ENCODE measurements around the gene CEP112.

CEP112 gene

DNA sequence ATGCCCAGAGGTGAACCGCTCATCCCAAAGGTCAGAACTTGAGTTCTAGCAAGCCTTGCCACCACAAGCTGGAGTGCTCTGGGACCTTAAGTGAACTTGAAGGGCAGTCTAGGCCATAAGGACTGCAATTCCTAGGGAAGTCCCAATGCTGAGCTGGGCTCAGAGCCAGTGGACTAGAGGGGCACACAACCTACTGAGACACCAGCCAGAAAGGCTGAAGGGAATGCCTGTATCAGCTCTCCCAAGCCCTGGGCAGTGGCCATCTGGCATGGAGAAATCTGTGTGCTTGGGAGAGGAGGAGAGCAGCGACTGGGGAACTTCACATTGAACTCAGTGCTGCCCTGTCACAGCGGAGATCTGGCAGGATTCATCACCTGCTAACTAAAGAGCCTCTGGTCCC is 201.3 kb downstream of the CEP112 start:
- DNase-seq (ENCODE audit: low read depth in 3 of 3): no peak

DNA sequence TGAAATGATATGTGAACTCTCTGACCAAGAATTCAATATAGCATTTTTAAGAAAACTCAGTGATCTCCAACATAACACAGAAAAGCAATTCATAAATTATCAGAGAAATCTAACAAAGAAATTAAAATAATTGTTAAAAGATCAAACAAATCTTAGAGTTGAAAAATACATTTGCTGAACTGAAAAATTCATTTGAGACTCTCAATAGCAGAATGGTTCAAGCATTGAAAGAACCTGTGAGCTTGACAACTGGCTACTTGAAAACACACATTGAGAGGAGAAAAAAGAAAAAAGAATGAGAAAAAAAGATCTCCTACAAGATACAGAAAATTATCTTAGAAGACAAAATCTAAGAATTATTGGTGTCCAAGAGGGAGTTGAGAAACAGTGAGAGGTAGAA is 203.5 kb downstream of the CEP112 start:
- DNase-seq (ENCODE audit: low read depth in 3 of 3): no peak

DNA sequence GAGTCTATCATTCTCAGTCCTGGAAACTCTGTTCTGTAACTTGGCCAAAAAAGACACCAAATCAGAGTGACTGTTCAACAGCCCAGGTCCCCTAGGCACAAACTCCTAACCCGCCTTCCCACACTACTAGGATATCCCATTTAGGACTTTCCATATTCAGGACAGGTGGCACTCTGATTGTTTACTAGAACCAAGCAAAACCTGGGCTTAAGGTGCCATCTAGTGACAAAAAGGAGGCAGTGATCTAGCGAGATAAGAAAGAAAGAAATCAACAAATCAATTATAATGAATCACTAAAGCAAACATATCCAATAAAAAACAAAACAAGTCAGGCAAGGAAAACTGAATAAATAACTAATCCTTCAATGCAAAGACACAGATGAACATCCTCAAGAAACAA is 203.9 kb downstream of the CEP112 start:
- no peak for DNase-seq (ENCODE audit: low read depth in 3 of 3)

DNA sequence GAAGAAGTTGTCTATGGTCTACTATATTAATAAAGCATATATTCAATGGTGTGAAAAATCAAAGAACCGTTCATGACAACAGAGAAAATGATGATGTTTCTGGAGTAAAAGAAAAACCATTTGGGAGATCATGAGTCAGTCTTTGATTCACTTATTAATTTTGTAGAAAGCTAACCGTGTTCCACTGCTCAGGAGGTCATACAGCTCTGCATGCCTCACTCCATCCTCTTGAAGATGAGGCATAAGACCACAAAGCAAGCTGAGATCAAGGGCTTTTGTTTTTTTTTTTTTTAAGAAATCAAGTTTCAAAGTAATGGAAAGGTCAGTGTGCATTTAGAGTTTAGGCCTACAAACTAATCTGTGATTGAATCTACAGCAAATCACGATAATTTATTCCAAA is 206.4 kb downstream of the CEP112 start:
- DNase-seq (ENCODE audit: low read depth in 3 of 3): no peak

DNA sequence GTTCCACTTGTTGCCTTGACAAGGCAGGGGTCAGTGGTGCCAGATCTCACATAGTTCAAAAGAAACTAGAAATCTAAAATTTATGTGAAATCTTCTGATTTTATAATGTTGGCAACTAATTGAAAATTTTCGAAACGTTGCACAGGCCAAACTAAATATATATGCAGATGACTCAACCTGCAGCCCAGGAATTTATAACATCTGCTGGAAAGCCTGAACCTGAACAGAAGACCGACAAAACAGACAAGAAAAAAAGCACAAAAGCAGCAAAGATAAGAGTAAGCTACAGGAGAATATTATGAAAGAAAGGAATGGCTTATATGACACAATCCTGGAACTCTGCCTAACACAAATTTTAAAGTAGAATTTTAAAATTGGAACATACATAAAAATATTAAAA is 207.6 kb downstream of the CEP112 start:
- DNase-seq (ENCODE audit: low read depth in 3 of 3): no peak

DNA sequence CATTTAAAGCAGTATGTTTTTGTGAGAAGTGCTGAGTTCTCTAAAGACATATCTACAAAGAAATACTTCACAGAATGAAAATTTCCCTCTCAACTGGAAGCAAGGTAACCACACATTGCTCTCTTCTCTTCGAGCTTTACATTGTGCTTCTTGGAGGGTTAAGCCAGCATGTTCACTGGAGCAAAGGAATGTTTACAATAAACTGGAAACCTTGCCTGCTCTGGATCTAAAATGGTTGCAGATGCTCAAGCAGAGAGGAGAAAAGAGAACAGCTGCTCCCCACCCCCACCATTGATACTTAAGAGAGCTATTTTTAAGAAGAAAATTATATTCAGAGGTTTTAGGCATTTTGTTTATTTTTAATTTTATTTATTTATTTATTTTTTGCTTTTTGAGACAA is 213.1 kb downstream of the CEP112 start:
- no peak for DNase-seq (ENCODE audit: low read depth in 3 of 3)

DNA sequence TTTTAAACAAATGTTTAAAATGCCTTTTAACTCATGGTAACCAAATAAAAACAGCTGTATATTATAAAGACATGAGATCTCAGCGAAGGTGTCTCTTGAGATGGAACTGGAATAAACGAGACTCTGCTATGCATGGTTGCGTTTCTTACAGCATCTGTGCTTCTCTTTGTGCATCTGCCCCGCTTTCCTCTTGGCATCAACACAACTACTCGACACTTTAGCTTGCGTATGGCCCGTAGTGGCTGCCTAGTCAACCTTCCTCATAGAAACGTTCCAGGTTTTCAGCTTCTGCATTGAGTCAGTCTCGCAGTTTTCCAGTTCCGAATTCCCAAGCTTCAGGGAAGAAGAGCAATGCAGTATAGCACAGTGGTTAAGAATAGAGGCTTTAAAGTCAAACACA is 214.9 kb downstream of the CEP112 start:
- no peak for DNase-seq (ENCODE audit: low read depth in 3 of 3)

DNA sequence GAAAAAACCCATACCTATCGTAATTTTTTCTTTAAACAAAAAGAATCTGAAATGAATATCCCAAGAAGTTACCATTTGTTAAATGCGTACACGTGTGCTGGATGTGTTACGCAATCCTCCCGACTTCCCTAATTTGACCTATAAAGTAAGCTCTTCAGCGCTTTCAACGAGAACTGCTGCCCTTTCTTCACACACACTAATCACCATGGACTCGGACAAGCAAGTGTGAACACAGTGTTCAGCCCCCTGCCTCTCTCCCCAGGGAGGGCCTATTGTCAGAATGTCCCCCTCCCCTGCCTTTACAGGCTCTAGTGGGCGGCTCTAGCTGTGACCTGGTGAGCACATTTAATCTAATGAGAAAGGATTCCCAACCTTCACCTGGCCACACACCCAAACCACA is 216.1 kb downstream of the CEP112 start:
- DNase-seq (ENCODE audit: low read depth in 3 of 3): no peak

DNA sequence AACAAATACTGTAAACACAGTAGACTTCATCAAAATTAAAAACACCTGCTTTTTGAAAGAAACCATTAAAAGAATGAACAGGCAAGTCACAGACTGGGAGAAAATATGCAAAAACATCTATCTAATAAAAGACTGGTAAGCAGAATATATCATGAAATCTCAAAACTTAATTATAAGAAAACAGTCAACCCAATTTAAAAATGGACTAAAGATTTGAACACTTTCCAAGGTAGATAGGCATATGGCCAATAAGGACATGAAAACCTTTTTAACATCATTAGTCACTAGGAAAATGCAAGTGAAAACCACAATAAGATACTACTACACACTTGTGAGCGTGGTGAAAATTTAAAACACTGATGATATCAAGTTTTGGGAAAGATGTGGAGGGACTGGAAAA is 218.7 kb downstream of the CEP112 start:
- DNase-seq (ENCODE audit: low read depth in 3 of 3): no peak

DNA sequence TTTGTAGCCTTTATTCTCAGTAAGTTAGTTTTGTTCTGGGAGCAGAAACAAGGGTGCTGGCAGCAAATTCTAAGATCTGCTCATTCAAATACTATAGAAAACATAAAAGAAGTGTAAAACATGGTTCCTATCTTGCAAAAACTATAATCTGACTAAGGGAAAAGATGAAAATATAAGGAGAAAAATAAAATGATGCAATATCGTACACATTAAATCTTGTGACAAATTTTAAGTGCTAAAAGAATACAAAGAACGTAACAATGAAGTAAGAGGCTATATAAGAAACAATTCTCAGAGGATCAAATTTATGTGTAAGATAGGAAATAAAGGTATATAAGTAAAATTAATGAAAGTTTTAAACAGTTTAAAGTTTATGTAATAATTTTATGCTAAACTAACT is 224.6 kb downstream of the CEP112 start:
- DNase-seq (ENCODE audit: low read depth in 3 of 3): no peak

DNA sequence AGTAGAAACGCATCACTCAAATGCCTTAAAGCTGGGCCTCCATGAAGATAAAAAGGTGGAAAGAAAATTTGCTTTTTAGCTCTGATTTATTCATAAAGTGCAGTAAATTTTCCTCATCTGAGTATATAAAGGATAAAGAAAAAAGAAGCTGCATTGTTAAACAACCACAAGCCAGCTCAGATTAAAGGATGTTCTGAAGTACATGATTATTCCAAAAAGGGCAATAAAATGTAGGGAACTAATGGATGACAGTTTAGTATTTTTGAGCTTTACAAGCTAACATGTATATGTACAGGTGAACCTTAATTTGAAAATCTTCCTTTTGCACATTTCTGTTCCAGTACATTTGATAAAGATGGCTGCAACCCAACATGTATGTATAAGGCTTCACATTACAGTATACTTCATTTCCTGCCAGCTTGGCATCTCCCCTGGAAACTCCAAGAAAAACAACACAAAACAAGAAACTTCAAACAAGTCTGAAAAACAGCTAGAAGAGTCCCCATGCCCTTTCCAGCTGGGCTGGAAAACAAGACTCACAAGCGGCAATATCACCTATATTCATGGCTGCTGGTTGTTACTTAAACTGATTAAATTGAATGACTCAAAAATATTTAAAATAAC is 225.7 kb downstream of the CEP112 start:
- DNase-seq (ENCODE audit: low read depth in 3 of 3): no peak

DNA sequence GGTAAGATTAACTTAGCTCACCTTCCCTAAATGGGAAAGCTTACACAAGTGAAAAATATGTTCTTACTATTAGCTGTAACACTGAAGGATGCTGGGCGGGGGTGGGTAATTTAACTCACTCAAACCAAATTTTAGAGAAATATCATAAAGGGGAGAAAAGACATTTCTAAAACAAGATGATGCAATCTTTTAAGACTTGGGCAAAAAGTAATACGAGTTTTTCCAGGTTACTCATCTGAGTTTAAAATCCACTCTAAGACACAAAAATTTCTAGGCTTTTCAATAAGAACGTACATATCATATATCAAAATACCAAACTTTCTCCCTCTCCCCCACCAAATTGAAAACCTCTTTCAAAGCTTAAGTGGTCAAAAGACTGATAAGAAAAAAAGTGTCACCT is 228.8 kb downstream of the CEP112 start:
- DNase-seq (ENCODE audit: low read depth in 3 of 3): no peak

DNA sequence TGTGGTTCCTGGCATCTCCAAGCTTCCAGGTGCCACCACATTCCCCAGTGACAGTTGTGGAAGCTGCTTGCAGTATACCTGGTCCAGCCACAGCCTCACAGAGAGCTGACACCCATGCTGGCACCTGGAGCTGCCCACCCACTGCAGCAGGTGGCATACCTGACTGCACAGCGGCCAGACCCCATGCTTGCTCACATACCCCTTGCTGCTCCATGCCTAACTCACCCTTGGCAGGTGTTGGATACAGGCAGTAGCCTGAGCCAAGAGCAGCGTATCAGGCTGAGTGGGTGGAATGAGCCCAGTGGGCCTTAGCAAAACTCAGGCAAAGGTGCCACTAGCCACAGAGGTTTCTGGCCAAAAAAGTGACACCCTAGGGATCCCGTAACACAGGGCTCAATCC is 232.3 kb downstream of the CEP112 start:
- no peak for DNase-seq (ENCODE audit: low read depth in 3 of 3)

DNA sequence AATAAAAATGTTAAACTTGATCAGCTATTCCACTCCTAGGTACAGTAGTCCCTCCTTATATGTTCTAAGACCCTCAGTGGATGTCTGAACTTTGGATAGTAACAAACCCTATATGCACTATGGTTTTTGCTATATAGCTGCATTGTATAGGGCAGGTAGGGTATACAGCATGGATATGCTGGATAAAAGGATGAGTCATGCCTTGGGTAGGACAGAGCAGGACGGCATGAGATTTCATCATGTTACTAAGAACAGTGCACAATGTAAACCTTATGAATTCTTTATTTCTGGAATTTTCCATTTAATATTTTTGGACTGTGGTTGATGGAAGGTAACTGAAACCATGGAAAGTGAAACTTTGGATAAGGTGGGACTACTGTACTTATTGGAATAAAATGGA is 235.1 kb downstream of the CEP112 start:
- no peak for DNase-seq (ENCODE audit: low read depth in 3 of 3)

DNA sequence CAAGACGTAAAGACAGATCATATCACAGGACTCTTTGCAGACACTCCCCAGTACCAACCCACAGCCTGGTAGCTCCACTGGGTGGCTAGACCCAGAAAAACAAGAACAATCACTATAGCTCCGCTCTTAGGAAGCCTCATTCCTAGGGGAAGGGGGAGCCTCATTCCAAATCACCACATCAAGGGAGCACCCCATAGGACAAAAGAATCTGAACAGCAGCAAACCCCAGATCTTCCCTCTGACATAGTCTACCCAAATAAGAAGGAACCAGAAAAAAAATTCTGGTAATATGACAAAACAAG is 237.8 kb downstream of the CEP112 start:
- DNase-seq (ENCODE audit: low read depth in 3 of 3): no peak

DNA sequence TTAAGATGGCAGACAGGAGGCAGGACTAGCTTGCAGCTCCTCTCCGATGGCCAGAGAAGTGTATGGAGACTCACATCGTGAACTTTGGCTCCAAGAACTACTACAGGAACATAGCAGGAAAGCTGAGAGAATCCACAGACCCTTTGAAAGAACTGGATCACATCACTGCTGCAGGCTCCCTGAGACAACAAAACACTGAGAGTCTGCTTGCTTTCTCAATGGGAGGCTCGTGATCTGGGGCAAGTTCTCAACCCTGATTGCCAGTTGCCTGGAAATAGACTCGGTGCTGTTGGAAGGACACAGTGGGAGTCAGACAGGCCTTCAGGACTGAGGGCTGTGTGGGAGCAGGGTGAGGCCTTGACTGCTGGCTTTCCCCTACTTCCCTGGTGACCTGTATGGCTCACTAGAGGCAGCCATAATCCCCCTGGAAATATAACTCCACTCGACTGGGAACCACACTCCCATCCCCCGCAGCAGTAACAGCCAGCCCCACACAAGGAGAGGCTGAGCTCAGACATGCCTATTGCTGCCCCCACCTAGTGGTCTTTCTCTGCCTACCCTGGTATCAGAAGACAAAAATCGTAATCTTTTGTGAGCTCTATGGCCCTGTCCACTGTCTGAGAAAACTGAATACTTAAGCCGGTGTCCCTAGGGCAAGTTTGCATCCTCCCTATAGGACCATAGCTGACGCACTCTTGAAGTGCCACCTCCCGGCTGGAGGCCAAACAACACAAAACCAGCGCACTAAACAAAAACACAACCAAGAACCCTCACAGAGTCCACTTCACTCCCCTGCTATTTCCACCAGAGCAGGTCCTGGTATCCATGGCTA is 238.4 kb downstream of the CEP112 start:
- DNase-seq (ENCODE audit: low read depth in 3 of 3): no peak

DNA sequence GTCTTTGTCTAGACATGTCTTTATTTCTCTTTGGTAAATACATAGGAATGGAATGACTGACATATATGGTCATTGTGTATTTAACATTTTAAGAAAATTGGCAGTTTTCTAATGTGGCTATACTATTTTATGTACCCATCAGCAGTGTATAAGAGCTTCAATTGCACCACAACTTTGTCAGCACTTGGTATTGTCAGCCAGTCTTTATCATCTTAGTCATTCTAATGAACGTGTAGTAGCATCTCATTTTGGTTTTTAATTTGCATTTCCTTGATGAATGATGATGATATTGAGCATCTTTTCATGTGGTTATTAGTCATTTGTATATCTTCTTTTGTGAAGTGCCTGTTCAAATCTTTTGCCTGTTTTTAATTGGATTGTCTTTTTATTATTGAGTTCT is 239.3 kb downstream of the CEP112 start:
- no peak for DNase-seq (ENCODE audit: low read depth in 3 of 3)

DNA sequence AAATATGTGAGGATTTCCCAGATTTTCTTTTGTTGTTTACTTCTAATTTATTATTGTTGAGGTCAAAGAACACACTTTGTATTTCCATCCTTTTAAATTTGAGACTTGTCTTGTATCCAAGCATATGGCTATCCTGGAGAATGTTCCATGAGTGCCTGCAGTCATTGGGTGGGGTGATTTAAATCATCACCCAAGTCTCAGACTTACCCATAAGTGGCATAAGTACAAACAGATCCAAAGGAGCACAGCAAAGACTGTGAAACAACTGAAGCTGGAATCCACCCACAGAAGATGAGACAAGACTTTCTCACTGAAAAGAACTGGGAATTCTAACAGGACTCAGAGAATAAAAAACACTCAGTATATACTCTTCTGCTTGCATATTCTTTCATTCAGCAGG is 239.9 kb downstream of the CEP112 start:
- DNase-seq (ENCODE audit: low read depth in 3 of 3): no peak

DNA sequence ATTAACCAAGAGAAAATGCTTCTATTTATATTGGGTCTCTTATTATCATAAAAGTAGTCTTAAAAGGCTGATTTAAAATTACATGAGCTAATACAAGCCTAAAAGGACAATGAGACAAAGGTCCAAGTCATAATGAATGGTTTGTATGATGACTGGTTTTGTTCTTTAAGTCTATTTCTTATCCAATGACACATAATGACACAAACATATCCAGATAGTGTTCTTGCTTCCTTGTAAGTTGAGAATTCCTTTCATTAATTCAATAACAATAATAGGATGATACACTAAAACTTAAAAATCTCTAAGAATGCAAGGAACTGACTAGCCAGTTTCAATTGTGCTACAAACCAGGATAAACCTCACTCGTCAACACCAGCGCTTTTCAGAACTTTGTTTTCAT is 244.1 kb downstream of the CEP112 start:
- no peak for DNase-seq (ENCODE audit: low read depth in 3 of 3)

DNA sequence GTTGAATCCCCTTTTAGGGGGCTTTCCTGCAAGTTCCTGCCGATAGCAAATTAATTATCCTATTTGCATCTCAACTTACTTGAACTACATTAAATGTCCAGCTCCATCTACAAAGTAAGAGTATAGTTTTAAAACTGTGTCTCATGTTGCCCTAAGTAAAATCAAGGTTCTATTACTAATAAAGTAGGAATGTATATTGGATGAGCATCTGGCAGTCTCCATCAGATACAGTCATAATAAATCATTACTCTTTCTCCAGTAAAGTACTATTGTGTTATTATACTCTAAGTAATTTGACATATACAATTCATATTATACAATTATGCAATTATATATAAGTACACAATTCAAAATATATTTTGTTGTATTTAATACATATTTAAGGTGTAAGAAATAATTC is 249.3 kb downstream of the CEP112 start:
- DNase-seq (ENCODE audit: low read depth in 3 of 3): no peak

DNA sequence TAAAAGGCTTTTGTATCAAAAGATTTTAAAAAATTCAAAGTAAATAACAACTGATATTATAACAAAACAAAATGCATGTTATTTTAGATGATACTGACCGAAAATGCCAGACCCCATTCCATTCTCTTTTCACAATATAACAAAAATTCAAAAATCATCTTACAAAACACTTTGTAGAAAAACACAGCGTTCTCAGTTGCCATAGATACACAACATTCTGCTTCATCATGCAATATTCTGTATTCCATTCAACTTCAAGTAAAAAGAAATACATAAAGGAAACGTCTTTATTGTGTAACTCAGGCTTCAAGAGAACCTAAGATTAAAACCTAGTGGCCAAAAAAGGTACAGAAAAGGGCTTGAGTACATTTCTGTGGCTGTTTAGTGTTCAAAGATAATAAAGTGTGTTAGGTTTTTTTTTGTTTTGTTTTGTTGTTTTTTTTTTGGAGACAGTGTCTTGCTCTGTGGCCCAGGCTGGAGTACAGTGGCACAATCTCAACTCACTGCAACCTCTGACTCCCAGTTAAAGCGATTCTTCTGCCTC is 250.5 kb downstream of the CEP112 start:
- DNase-seq (ENCODE audit: low read depth in 3 of 3): no peak

DNA sequence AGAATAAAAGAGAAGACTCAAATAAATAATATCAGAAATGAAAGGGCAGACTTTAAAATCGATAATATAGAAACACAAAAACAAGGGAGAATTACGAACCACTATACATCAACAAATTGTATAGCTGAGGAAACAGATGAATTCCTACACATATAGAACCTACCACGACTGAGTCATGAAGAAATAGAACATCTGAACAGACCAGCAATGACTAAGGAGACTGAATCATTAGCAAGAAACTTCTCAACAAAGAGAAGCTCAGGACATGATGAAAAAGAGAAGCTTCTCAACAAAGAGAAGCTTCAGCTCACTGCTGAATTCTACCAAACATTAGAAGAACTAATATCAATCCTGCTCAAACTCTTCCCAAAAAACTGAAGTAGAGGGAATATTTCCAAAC is 255.9 kb downstream of the CEP112 start:
- no peak for DNase-seq (ENCODE audit: low read depth in 3 of 3)

DNA sequence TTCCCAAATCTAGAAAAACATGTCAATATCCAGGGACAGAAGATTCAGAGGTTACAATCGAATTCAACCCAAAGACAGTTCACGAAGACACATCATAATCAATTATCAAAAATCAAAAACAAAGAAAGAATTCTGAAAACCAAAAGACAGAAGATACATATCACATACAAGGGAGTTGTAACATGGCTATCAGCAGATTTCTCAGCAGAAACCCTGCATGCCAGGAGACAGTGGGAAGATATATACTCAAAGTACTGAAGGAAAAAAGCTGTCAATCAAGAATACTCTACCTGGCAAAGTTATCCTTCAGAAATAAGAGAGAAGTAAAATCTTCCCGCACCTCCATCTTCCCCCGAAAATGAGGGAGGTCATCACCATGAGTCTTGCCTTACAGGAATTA is 258.6 kb downstream of the CEP112 start:
- DNase-seq (ENCODE audit: low read depth in 3 of 3): no peak

Measured in stimulated activated CD4-positive, alpha-beta T cell treated with anti-CD3 and anti-CD28 coated beads, TNF-alpha, amount 100 ng/mL, for 24 hours (primary cell).